Measurements from ENCODE around the gene ALDH16A1. TPM values are rescaled to one million over a fixed set of nuclear protein-coding genes. Genes with fewer than 3 reads are reported as not detected.
A peak's percentile ranks its signal among the peaks of the same experiment; 100 is the strongest.

The ALDH16A1 gene
- total and polyA plus RNA-seq, 11 donors, result 3.4 to 18.6 (median 8.5) TPM

GRCh38 chr19:49488046-49488862, 35.2 kb downstream of the ALDH16A1 start:
- 1 to 2% (median 1%) methylated on average over 25 to 26 of the region's 26 CpGs for WGBS, 4 donors
- Histone ChIP-seq H3K36me3 (peaks cover 5 to 66% (median 42%) of the 10 kb centered on the region in 9 donors), H3K27me3 (no peaks in the 10 kb centered on the region), H3K27ac (peak overlapping the region; percentile 75 to 93 (median 90)), H3K4me1 (peaks cover 6 to 49% (median 23%) of the 10 kb centered on the region in 12 donors), H3K9me3 (no peaks in the 10 kb centered on the region), H3K4me3 (peak overlapping the region; percentile 69 to 98 (median 88))
- intact Hi-C loops (cut with DNase I), result no loop called here
- ATAC-seq (no peak), DNase-seq (no peak)
- no peak for TF ChIP-seq CTCF (IDR thresholded peaks at IDR 0.05)
- TF ChIP-seq POLR2A (IDR thresholded peaks at IDR 0.05), result no peak

- Histone ChIP-seq H3K27ac (peak overlapping the region in 11 of 12 donors; percentile 82 to 93 (median 90)), H3K4me3 (peak overlapping the region; percentile 69 to 98 (median 88)), H3K27me3 (no peaks in the 10 kb centered on the region), H3K4me1 (peaks cover 6 to 49% (median 23%) of the 10 kb centered on the region in 12 donors), H3K9me3 (no peaks in the 10 kb centered on the region), H3K36me3 (peaks cover 5 to 60% (median 40%) of the 10 kb centered on the region in 9 donors)
- no peak for TF ChIP-seq CTCF (IDR thresholded peaks at IDR 0.05)
- TF ChIP-seq POLR2A (IDR thresholded peaks at IDR 0.05), result no peak
- 23 to 30% (median 28%) methylated on average over 13 to 15 of the region's 15 CpGs for WGBS, 4 donors
- no peak for DNase-seq
- ATAC-seq, result no peak
- intact Hi-C loops (cut with DNase I), result no loop called here
Measured at GRCh38 chr19:49488863-49489537, 36.0 kb downstream of the ALDH16A1 start.

- 58 to 74% (median 67%) methylated on average over 15 of the region's 15 CpGs for WGBS, 4 donors
- H3K27ac ChIP-seq, result peak overlapping the region in 10 of 12 donors; percentile 28 to 93 (median 88)
- peaks cover 6 to 49% (median 23%) of the 10 kb centered on the region in 12 donors for H3K4me1 ChIP-seq
- intact Hi-C loops (cut with DNase I), result no loop called here
- DNase-seq (no peak), ATAC-seq (no peak)
- H3K27me3 ChIP-seq, result no peaks in the 10 kb centered on the region
- peak overlapping the region in 10 of 12 donors; percentile 69 to 98 (median 84) for H3K4me3 ChIP-seq
- H3K36me3 ChIP-seq, result peaks cover 5 to 60% (median 40%) of the 10 kb centered on the region in 9 donors
- H3K9me3 ChIP-seq, result no peaks in the 10 kb centered on the region
- TF ChIP-seq CTCF (IDR thresholded peaks at IDR 0.05), result no peak
- TF ChIP-seq POLR2A (IDR thresholded peaks at IDR 0.05), result no peak
Measured at GRCh38 chr19:49489601-49490167, 36.7 kb downstream of the ALDH16A1 start.

All from heart left ventricle (tissue), 16 donors.